Measurements from ENCODE around the gene KRTAP10-6.
"Not testable (repeated sequence)": the region's sequence is repeated elsewhere in the genome, so short reads cannot be mapped to it uniquely, and the experiment has no call there.

The KRTAP10-6 gene

GRCh38 chr21:44599264-44600029, 7.1 kb upstream of the KRTAP10-6 start:
- DNase-seq (ENCODE audit: low spot score): no peak

GRCh38 chr21:44598061-44598460, 5.8 kb upstream of the KRTAP10-6 start:
- DNase-seq (ENCODE audit: low spot score): no peak

GRCh38 chr21:44596068-44596725, 3.9 kb upstream of the KRTAP10-6 start:
- no peak for DNase-seq (ENCODE audit: low spot score)

GRCh38 chr21:44595524-44595923, 3.2 kb upstream of the KRTAP10-6 start:
- no peak for DNase-seq (ENCODE audit: low spot score)

GRCh38 chr21:44594406-44594916, 2.2 kb upstream of the KRTAP10-6 start:
- no peak for DNase-seq (ENCODE audit: low spot score)

- no peak for DNase-seq (ENCODE audit: low spot score)
Measured at GRCh38 chr21:44593598-44594405, 1.5 kb upstream of the KRTAP10-6 start.

GRCh38 chr21:44591801-44592130, 539 bp downstream of the KRTAP10-6 start:
- DNase-seq (ENCODE audit: low spot score): not testable (repeated sequence)

GRCh38 chr21:44590897-44591800, 1.2 kb downstream of the KRTAP10-6 start:
- DNase-seq (ENCODE audit: low spot score): not testable (repeated sequence)

- DNase-seq (ENCODE audit: low spot score): no peak
Measured at GRCh38 chr21:44590311-44590721, 2.0 kb downstream of the KRTAP10-6 start.

GRCh38 chr21:44589586-44590305, 2.6 kb downstream of the KRTAP10-6 start:
- DNase-seq (ENCODE audit: low spot score): no peak

- DNase-seq (ENCODE audit: low spot score): no peak
Measured at GRCh38 chr21:44589094-44589493, 3.2 kb downstream of the KRTAP10-6 start.

- no peak for DNase-seq (ENCODE audit: low spot score)
Measured at GRCh38 chr21:44585892-44586291, 6.4 kb downstream of the KRTAP10-6 start.

GRCh38 chr21:44583800-44584147, 8.5 kb downstream of the KRTAP10-6 start:
- no peak for DNase-seq (ENCODE audit: low spot score)

GRCh38 chr21:44583089-44583799, 9.1 kb downstream of the KRTAP10-6 start:
- no peak for DNase-seq (ENCODE audit: low spot score)

GRCh38 chr21:44582055-44582454, 10.2 kb downstream of the KRTAP10-6 start:
- no peak for DNase-seq (ENCODE audit: low spot score)

GRCh38 chr21:44581158-44581557, 11.1 kb downstream of the KRTAP10-6 start:
- DNase-seq (ENCODE audit: low spot score): no peak

GRCh38 chr21:44580231-44580821, 12.0 kb downstream of the KRTAP10-6 start, which contains the start of gene KRTAP10-5:
Gene KRTAP10-5, minus strand, starts transcription at chr21:44580604. Its CDS starts 26 bp downstream, at chr21:44580578.
- not testable (repeated sequence) for DNase-seq (ENCODE audit: low spot score)

- no peak for DNase-seq (ENCODE audit: low spot score)
Measured at GRCh38 chr21:44579833-44580144, 12.5 kb downstream of the KRTAP10-6 start.

GRCh38 chr21:44579056-44579832, 13.1 kb downstream of the KRTAP10-6 start:
- no peak for DNase-seq (ENCODE audit: low spot score)

Data from GM03348 (cell line).